HepG2 (cell line): Measurements from ENCODE around the gene CDC26. TPM values are rescaled to one million over a fixed set of nuclear protein-coding genes. Genes with fewer than 3 reads are reported as not detected.

Experiments
- BRF2 ChIP-seq: sonication (generic); formaldehyde crosslinking; IDR thresholded peaks from 2 replicates; pipeline ENCODE4 v1.8.1; 2022; ENCODE audit warnings: mild to moderate bottlenecking, missing genetic modification reagents
- CREB1 ChIP-seq, 2 experiments: fragments of 450-650 bp in 1 of 2; IDR thresholded peaks; 2 replicates each; pipeline ENCODE4 v1.6.1; 2016 to 2017; ENCODE audit warnings: control low read depth in 1 of 2, mild to moderate bottlenecking in 1 of 2, missing compliant biosample characterization in 1 of 2, missing genetic modification characterization in 1 of 2
- LCORL ChIP-seq, 2 experiments: fragments of 450-650 bp in 1 of 2; sonication (generic) in 1 of 2; formaldehyde crosslinking in 1 of 2; IDR thresholded peaks; 2 replicates each; pipeline versions ENCODE4 v1.5.0 to v1.6.1; 2017 to 2020; ENCODE audit warnings: antibody characterized with exemption in 1 of 2, missing genetic modification reagents in 1 of 2
- NKX3-1 ChIP-seq: sonication (generic); formaldehyde crosslinking; IDR thresholded peaks from 2 replicates; pipeline ENCODE4 v1.5.0; 2020; ENCODE audit warnings: missing genetic modification reagents
- NRL ChIP-seq: sonication (generic); formaldehyde crosslinking; IDR thresholded peaks from 2 replicates; pipeline ENCODE4 v1.5.0; 2020; ENCODE audit warnings: missing genetic modification reagents, mild to moderate bottlenecking, moderate library complexity, borderline replicate concordance
- TMF1 ChIP-seq: sonication (generic); formaldehyde crosslinking; IDR thresholded peaks from 2 replicates; pipeline ENCODE4 v1.8.1; 2022; ENCODE audit warnings: low read depth, missing genetic modification reagents
- ZBTB39 ChIP-seq: sonication (generic); formaldehyde crosslinking; IDR thresholded peaks from 2 replicates; pipeline ENCODE4 v1.5.0; 2020; ENCODE audit warnings: missing genetic modification reagents
- ZNF251 ChIP-seq: sonication (generic); formaldehyde crosslinking; IDR thresholded peaks from 2 replicates; pipeline ENCODE4 v1.9.0; 2021; ENCODE audit warnings: mild to moderate bottlenecking, missing genetic modification reagents
- ZNF34 ChIP-seq: sonication (generic); formaldehyde crosslinking; IDR thresholded peaks from 2 replicates; pipeline ENCODE4 v1.4.0; 2020; ENCODE audit warnings: mild to moderate bottlenecking, missing genetic modification reagents, borderline replicate concordance
- ZNF672 ChIP-seq: sonication (generic); formaldehyde crosslinking; IDR thresholded peaks from 2 replicates; pipeline ENCODE4 v1.8.1; 2022; ENCODE audit warnings: missing genetic modification reagents
- polyA plus RNA-seq, 8 experiments: library from polyadenylated mRNA; depleted of rRNA in 3 of 8; stranded (reverse) in 7 of 8; unstranded in 1 of 8; fragments of >200 nt; fragmentation: Illumina TruSeq in 4 of 8; extraction: Trizol in 4 of 8; gene quantifications; 2 replicates each; pipeline versions ENCODE4 v1.2.1 to v1.2.3, GENCODE V29; 2011 to 2016; ENCODE audit warnings: low read depth in 4 of 8, missing spikeins in 1 of 8, mixed read lengths in 1 of 8; ENCODE audit not compliant: insufficient read depth in 1 of 8
- total RNA-seq, 5 experiments: library from RNA; depleted of rRNA; stranded (reverse); fragments of >200 nt; fragmentation: Illumina TruSeq; extraction: Trizol; gene quantifications; 2 replicates each; pipeline ENCODE4 v1.2.3, GENCODE V29; 2016; ENCODE audit warnings: low read depth in 1 of 5
- TF ChIP-seq, protein P1 (sequence below): sonication (generic); formaldehyde crosslinking; IDR thresholded peaks from 2 replicates; pipeline ENCODE4 v1.4.0; 2020; ENCODE audit warnings: missing genetic modification reagents
- TF ChIP-seq, protein P2 (sequence below): sonication (generic); formaldehyde crosslinking; IDR thresholded peaks from 2 replicates; pipeline ENCODE4 v1.5.0; 2020; ENCODE audit warnings: missing genetic modification reagents, mild to moderate bottlenecking, borderline replicate concordance
- TF ChIP-seq, protein P3 (sequence below): sonication (generic); formaldehyde crosslinking; IDR thresholded peaks from 2 replicates; pipeline ENCODE4 v1.5.1; 2020; ENCODE audit warnings: mild to moderate bottlenecking, missing genetic modification reagents, moderate library complexity
- TF ChIP-seq, protein P4 (sequence below): sonication (generic); formaldehyde crosslinking; IDR thresholded peaks from 2 replicates; pipeline ENCODE4 v1.8.0; 2022; ENCODE audit warnings: missing genetic modification reagents, low read depth, mild to moderate bottlenecking, borderline replicate concordance

The CDC26 gene
- total and polyA plus RNA-seq, 2 of the 13 experiments (the other 11 are each of a cell fraction or from before 2014, with no cell fraction given) = 26.6 to 57.9 TPM

DNA sequence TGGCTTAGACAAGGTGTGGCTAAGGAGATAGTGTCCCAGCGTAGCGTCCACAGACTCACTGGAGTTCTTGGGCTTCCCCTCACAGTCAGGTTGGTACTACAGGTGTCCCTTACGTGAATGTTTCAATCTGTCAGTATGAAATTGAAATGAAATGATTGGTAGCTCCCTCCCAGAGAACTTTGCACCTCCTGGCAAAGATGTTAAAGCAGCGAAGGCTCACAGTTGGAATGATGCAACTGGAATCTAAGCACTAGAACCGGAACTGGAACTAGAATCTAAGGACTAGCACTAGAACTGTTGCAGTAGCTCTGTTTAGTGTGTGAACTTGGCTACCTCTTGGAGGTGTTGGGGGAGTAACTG lies 52.9 kb downstream of the CDC26 start (continued):
- TF ChIP-seq, protein P1, sequence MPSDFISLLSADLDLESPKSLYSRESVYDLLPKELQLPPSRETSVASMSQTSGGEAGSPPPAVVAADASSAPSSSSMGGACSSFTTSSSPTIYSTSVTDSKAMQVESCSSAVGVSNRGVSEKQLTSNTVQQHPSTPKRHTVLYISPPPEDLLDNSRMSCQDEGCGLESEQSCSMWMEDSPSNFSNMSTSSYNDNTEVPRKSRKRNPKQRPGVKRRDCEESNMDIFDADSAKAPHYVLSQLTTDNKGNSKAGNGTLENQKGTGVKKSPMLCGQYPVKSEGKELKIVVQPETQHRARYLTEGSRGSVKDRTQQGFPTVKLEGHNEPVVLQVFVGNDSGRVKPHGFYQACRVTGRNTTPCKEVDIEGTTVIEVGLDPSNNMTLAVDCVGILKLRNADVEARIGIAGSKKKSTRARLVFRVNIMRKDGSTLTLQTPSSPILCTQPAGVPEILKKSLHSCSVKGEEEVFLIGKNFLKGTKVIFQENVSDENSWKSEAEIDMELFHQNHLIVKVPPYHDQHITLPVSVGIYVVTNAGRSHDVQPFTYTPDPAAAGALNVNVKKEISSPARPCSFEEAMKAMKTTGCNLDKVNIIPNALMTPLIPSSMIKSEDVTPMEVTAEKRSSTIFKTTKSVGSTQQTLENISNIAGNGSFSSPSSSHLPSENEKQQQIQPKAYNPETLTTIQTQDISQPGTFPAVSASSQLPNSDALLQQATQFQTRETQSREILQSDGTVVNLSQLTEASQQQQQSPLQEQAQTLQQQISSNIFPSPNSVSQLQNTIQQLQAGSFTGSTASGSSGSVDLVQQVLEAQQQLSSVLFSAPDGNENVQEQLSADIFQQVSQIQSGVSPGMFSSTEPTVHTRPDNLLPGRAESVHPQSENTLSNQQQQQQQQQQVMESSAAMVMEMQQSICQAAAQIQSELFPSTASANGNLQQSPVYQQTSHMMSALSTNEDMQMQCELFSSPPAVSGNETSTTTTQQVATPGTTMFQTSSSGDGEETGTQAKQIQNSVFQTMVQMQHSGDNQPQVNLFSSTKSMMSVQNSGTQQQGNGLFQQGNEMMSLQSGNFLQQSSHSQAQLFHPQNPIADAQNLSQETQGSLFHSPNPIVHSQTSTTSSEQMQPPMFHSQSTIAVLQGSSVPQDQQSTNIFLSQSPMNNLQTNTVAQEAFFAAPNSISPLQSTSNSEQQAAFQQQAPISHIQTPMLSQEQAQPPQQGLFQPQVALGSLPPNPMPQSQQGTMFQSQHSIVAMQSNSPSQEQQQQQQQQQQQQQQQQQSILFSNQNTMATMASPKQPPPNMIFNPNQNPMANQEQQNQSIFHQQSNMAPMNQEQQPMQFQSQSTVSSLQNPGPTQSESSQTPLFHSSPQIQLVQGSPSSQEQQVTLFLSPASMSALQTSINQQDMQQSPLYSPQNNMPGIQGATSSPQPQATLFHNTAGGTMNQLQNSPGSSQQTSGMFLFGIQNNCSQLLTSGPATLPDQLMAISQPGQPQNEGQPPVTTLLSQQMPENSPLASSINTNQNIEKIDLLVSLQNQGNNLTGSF (CRISPR knock-in tag) = no peak
- TF ChIP-seq NKX3-1 (CRISPR knock-in tag) (no peak), ZBTB39 (CRISPR knock-in tag) (no peak), ZNF34 (no peak), CREB1 (IDR thresholded peaks at IDR 0.05) (no peak), CREB1 (CRISPR knock-in tag; IDR thresholded peaks at IDR 0.05) (no peak), ZNF251 (CRISPR knock-in tag) (no peak), BRF2 (CRISPR knock-in tag) (no peak), TMF1 (CRISPR knock-in tag) (no peak), NRL (CRISPR knock-in tag) (no peak), LCORL (IDR thresholded peaks at IDR 0.05) (no peak), LCORL (CRISPR knock-in tag; IDR thresholded peaks at IDR 0.05) (no peak), ZNF672 (CRISPR knock-in tag) (no peak)
- TF ChIP-seq, protein P2, sequence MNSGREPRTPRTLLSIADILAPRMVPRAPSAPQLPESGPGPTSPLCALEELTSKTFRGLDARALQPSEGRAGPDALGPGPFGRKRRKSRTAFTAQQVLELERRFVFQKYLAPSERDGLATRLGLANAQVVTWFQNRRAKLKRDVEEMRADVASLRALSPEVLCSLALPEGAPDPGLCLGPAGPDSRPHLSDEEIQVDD (CRISPR knock-in tag) = no peak
- TF ChIP-seq, protein P3, sequence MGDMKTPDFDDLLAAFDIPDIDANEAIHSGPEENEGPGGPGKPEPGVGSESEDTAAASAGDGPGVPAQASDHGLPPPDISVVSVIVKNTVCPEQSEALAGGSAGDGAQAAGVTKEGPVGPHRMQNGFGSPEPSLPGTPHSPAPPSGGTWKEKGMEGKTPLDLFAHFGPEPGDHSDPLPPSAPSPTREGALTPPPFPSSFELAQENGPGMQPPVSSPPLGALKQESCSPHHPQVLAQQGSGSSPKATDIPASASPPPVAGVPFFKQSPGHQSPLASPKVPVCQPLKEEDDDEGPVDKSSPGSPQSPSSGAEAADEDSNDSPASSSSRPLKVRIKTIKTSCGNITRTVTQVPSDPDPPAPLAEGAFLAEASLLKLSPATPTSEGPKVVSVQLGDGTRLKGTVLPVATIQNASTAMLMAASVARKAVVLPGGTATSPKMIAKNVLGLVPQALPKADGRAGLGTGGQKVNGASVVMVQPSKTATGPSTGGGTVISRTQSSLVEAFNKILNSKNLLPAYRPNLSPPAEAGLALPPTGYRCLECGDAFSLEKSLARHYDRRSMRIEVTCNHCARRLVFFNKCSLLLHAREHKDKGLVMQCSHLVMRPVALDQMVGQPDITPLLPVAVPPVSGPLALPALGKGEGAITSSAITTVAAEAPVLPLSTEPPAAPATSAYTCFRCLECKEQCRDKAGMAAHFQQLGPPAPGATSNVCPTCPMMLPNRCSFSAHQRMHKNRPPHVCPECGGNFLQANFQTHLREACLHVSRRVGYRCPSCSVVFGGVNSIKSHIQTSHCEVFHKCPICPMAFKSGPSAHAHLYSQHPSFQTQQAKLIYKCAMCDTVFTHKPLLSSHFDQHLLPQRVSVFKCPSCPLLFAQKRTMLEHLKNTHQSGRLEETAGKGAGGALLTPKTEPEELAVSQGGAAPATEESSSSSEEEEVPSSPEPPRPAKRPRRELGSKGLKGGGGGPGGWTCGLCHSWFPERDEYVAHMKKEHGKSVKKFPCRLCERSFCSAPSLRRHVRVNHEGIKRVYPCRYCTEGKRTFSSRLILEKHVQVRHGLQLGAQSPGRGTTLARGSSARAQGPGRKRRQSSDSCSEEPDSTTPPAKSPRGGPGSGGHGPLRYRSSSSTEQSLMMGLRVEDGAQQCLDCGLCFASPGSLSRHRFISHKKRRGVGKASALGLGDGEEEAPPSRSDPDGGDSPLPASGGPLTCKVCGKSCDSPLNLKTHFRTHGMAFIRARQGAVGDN (CRISPR knock-in tag) = no peak
- TF ChIP-seq, protein P4, sequence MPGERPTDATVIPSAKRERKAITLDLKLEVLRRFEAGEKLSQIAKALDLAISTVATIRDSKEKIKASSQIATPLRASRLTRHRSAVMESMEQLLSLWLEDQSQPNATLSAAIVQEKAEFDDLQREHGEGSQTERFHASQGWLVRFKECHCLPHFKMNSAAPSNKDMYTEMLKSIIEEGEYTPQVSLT (CRISPR knock-in tag) = no peak
